Measurements from ENCODE around the gene NBEA.

NBEA gene

DNA sequence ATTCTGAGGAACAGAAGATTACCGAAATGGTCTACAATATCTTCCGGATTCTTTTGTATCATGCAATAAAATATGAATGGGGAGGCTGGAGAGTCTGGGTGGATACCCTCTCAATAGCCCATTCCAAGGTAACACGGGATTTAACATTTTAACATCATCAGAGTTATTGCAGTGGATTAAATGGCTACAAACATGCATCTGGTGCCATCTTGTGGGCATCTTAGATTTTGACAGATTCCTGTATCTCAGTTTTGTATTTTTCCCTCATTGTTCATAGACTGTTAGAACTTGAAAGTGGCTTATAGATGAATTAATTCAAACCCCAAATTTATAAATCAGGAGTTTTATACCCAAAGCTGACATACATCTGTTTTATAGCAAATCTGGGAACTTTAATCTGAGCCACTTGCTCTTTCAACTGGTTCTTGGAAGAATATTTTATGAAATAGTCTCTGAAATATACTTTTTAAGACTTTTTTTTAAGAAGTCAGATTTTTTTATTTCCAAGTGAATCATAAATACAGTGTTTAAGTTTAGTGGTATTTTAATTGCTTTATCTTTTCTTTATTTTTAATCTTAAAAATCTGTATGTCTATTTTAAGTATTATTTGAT is 215.2 kb downstream of the NBEA start:
- DNase-seq (ENCODE audit: low read depth) = peak; percentile 53
- TF ChIP-seq, protein P1, sequence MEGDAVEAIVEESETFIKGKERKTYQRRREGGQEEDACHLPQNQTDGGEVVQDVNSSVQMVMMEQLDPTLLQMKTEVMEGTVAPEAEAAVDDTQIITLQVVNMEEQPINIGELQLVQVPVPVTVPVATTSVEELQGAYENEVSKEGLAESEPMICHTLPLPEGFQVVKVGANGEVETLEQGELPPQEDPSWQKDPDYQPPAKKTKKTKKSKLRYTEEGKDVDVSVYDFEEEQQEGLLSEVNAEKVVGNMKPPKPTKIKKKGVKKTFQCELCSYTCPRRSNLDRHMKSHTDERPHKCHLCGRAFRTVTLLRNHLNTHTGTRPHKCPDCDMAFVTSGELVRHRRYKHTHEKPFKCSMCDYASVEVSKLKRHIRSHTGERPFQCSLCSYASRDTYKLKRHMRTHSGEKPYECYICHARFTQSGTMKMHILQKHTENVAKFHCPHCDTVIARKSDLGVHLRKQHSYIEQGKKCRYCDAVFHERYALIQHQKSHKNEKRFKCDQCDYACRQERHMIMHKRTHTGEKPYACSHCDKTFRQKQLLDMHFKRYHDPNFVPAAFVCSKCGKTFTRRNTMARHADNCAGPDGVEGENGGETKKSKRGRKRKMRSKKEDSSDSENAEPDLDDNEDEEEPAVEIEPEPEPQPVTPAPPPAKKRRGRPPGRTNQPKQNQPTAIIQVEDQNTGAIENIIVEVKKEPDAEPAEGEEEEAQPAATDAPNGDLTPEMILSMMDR (IDR thresholded peaks at IDR 0.05; ENCODE audit: low read depth, low read length, missing control alignments) = peak; percentile 55
- no peak overlapping the region for H3K4me3 ChIP-seq (ENCODE audit: low read depth, low read length)
- in situ Hi-C loops (cut with HindIII; ENCODE audit: low sequenced_read_pairs) = no loop called here

DNA sequence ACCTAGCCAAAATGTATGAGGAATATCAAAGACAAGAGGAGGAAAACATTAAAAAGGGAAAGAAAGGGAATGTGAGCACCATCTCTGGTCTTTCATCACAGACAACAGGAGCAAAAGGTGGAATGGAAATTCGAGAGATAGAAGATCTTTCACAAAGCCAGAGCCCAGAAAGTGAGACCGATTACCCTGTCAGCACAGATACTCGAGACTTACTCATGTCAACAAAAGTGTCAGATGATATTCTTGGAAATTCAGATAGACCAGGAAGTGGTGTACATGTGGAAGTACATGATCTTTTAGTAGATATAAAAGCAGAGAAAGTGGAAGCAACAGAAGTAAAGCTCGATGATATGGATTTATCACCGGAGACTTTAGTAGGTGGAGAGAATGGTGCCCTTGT is 217.0 kb downstream of the NBEA start:
- no peak for DNase-seq (ENCODE audit: low read depth)
- TF ChIP-seq, protein P1 (IDR thresholded peaks at IDR 0.05; ENCODE audit: low read depth, low read length, missing control alignments) = no peak
- no peak overlapping the region for H3K4me3 ChIP-seq (ENCODE audit: low read depth, low read length)
- in situ Hi-C loops (cut with HindIII; ENCODE audit: low sequenced_read_pairs) = no loop called here

GRCh38 chr13:35160896-35161295 is 218.8 kb downstream of the NBEA start:
- no peak overlapping the region for H3K4me3 ChIP-seq (ENCODE audit: low read depth, low read length)
- TF ChIP-seq, protein P1 (IDR thresholded peaks at IDR 0.05; ENCODE audit: low read depth, low read length, missing control alignments) = no peak
- in situ Hi-C loops (cut with HindIII; ENCODE audit: low sequenced_read_pairs) = no loop called here
- DNase-seq (ENCODE audit: low read depth) = no peak

- in situ Hi-C loops (cut with HindIII; ENCODE audit: low sequenced_read_pairs) = no loop called here
- no peak overlapping the region for H3K4me3 ChIP-seq (ENCODE audit: low read depth, low read length)
- TF ChIP-seq, protein P1 (IDR thresholded peaks at IDR 0.05; ENCODE audit: low read depth, low read length, missing control alignments) = no peak
- DNase-seq (ENCODE audit: low read depth) = no peak
These were observed 220.3 kb downstream of the NBEA start for GRCh38 chr13:35162420-35162819.

DNA sequence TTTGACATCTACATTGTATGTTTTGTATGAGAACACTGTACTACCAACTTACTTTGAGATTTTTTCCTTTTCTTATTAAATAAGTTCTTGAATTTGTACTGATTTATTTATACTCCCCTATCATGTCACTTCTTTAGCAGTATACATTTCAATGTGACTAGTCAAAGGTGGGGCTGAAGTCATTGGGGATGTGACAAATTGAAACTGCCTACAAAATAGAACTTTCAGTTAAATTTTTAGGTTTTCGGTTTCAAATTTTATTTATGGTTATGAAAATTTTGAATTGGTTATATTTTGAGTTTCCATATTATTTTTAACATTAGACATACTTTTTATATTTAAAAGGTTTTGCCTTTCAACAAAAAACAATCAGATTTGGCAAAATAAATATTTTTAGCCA is 221.6 kb downstream of the NBEA start:
- TF ChIP-seq, protein P1 (IDR thresholded peaks at IDR 0.05; ENCODE audit: low read depth, low read length, missing control alignments) = no peak
- in situ Hi-C loops (cut with HindIII; ENCODE audit: low sequenced_read_pairs) = no loop called here
- no peak overlapping the region for H3K4me3 ChIP-seq (ENCODE audit: low read depth, low read length)
- DNase-seq (ENCODE audit: low read depth) = no peak

- TF ChIP-seq, protein P1 (IDR thresholded peaks at IDR 0.05; ENCODE audit: low read depth, low read length, missing control alignments) = peak; percentile 43
- in situ Hi-C loops (cut with HindIII; ENCODE audit: low sequenced_read_pairs) = no loop called here
- DNase-seq (ENCODE audit: low read depth) = no peak
- H3K4me3 ChIP-seq (ENCODE audit: low read depth, low read length) = no peak overlapping the region
These were observed 222.4 kb downstream of the NBEA start for GRCh38 chr13:35164324-35164932.
